HL-60 (cell line): ENCODE measurements around the gene ZNF579.
"Not testable (repeated sequence)": the region's sequence is repeated elsewhere in the genome, so short reads cannot be mapped to it uniquely, and the experiment has no call there.

Experiments used
- DNase-seq, 2 experiments: peaks; one replicate each; pipeline ENCODE4 v3.0.0-alpha.2; 2010 to 2020; ENCODE audit warnings: low read depth in 1 of 2, low spot score in 1 of 2
- H3K27ac ChIP-seq: fragments of 250-450 bp; sonication (Bioruptor Pico); replicated peaks from 2 replicates; pipeline ENCODE4 v1.5.1; 2020; ENCODE audit warnings: mild to moderate bottlenecking, moderate library complexity
- H3K27me3 ChIP-seq: fragments of 250-450 bp; sonication (Bioruptor Pico); 2 replicates; pipeline ENCODE4 v1.5.1; 2021; ENCODE audit warnings: mild to moderate bottlenecking, moderate library complexity; ENCODE audit not compliant: insufficient read depth, poor library complexity, severe bottlenecking
- H3K4me3 ChIP-seq: replicated peaks from 2 replicates; pipeline ENCODE4 v1.5.1; 2011; ENCODE audit warnings: mild to moderate bottlenecking, control low read depth, low read length; ENCODE audit not compliant: insufficient read depth
- GABPA ChIP-seq: IDR thresholded peaks from 2 replicates; pipeline ENCODE4 v1.6.1; 2012; ENCODE audit warnings: low read depth
- POLR2AphosphoS5 ChIP-seq: IDR thresholded peaks from 2 replicates; pipeline ENCODE4 v1.6.1; 2012; ENCODE audit warnings: low read depth
- SPI1 ChIP-seq: IDR thresholded peaks from 2 replicates; pipeline ENCODE4 v1.6.1; 2012; ENCODE audit warnings: low read depth, mild to moderate bottlenecking, borderline replicate concordance
- TF ChIP-seq, protein P1 (sequence below): IDR thresholded peaks from one replicate; pipeline ENCODE4 v1.5.1; 2011; ENCODE audit warnings: low read length, control low read depth, inconsistent platforms; ENCODE audit not compliant: insufficient read depth
- TF ChIP-seq, protein P2 (sequence below): IDR thresholded peaks from 2 replicates; pipeline ENCODE4 v1.6.1; 2012; ENCODE audit warnings: low read depth; ENCODE audit not compliant: insufficient replicate concordance

The ZNF579 gene

DNA sequence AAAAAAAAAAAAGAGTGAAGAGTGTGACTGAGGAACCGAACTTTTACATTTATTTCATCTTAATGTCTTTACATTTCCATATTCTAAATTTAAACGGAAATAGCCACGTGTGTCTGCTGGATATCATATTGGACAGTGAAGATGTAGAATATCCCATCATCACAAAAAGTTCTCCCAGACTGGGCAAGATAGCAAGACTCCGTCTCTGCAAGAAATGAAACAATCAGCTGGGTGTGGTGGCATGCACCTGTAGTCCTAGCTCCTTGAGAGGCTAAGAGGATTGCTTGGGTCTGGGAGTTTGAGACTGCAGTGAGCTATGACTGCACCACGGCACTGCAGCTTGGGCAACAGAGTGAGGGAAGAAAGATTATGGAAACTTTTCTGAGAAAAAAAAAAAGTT lies 3.9 kb downstream of the ZNF579 start:
- no peak for DNase-seq
- H3K27me3 ChIP-seq: no peaks in the 10 kb centered on the region
- TF ChIP-seq SPI1: no peak
- no peak overlapping the region for H3K27ac ChIP-seq
- no peak overlapping the region for H3K4me3 ChIP-seq

DNA sequence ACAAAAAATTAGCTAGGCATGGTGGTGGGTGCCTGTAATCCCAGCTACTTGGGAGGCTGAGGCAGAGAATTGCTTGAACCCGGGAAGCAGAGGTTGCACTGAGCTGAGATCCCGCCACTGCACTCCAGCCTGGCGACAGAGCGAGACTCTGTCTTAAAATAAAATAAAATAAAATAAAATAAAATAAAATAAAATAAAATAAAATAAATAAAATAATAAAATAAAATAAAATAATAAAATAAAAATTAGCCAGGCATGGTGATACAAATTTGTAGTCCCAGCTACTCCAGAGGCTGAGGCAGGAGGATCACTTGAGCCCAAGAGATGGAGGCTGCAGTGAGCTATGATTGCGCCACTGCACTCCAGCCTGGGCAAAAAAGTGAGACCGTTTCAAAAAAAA lies 6.7 kb downstream of the ZNF579 start:
- not testable (repeated sequence) for H3K27me3 ChIP-seq, H3K27ac ChIP-seq, DNase-seq, H3K4me3 ChIP-seq

DNA sequence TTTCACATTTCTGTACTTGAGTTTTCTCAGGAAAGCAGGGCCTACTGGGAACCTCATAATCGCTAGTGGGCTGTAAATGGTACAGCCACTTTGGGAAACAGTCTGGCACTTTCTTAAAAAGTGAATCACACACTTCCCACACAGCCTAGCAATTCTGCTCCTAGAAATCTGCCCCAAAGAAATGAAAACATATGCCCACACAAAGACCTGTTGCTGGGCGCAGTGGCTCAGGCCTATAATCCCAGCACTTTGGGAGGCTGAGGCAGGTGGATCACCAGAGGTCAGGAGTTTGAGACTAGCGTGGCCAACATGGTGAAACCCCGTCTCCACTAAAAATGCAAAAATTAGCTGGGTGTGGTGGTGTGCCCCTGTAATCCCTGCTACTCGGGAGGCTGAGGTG lies 11.2 kb downstream of the ZNF579 start:
- DNase-seq, H3K27me3 ChIP-seq, H3K4me3 ChIP-seq, H3K27ac ChIP-seq: not testable (repeated sequence)

DNA sequence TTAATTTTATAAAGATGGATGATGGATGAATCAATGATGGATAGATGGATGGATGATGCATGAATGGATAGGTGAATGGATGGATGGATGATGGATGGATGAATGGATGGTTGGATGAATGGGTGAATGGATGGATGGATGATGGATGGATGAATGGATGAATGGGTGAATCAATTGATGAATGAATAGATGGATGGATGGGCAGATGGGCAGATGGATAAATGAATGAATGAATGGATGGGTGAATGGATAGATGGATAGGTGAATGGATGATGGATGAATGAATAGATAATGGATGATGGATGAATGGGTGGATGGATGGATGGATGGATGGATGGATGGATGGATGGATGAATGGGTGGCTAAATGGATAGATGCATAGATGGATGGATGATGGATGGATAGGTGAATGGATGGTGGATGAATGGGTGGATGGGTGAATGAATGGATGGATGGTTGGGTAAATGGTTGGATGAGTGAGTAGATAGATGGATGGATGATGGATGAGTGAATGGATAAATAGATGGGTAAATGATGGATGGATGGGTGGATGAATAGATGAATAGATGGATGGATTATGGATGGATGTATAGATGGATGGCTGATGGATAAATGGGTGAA lies 12.8 kb downstream of the ZNF579 start:
- no peak overlapping the region for H3K4me3 ChIP-seq
- TF ChIP-seq SPI1 (no peak), POLR2AphosphoS5 (no peak), GABPA (no peak)
- TF ChIP-seq, protein P1, sequence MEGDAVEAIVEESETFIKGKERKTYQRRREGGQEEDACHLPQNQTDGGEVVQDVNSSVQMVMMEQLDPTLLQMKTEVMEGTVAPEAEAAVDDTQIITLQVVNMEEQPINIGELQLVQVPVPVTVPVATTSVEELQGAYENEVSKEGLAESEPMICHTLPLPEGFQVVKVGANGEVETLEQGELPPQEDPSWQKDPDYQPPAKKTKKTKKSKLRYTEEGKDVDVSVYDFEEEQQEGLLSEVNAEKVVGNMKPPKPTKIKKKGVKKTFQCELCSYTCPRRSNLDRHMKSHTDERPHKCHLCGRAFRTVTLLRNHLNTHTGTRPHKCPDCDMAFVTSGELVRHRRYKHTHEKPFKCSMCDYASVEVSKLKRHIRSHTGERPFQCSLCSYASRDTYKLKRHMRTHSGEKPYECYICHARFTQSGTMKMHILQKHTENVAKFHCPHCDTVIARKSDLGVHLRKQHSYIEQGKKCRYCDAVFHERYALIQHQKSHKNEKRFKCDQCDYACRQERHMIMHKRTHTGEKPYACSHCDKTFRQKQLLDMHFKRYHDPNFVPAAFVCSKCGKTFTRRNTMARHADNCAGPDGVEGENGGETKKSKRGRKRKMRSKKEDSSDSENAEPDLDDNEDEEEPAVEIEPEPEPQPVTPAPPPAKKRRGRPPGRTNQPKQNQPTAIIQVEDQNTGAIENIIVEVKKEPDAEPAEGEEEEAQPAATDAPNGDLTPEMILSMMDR: no peak
- TF ChIP-seq, protein P2, sequence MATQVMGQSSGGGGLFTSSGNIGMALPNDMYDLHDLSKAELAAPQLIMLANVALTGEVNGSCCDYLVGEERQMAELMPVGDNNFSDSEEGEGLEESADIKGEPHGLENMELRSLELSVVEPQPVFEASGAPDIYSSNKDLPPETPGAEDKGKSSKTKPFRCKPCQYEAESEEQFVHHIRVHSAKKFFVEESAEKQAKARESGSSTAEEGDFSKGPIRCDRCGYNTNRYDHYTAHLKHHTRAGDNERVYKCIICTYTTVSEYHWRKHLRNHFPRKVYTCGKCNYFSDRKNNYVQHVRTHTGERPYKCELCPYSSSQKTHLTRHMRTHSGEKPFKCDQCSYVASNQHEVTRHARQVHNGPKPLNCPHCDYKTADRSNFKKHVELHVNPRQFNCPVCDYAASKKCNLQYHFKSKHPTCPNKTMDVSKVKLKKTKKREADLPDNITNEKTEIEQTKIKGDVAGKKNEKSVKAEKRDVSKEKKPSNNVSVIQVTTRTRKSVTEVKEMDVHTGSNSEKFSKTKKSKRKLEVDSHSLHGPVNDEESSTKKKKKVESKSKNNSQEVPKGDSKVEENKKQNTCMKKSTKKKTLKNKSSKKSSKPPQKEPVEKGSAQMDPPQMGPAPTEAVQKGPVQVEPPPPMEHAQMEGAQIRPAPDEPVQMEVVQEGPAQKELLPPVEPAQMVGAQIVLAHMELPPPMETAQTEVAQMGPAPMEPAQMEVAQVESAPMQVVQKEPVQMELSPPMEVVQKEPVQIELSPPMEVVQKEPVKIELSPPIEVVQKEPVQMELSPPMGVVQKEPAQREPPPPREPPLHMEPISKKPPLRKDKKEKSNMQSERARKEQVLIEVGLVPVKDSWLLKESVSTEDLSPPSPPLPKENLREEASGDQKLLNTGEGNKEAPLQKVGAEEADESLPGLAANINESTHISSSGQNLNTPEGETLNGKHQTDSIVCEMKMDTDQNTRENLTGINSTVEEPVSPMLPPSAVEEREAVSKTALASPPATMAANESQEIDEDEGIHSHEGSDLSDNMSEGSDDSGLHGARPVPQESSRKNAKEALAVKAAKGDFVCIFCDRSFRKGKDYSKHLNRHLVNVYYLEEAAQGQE: no peak
- no peak for DNase-seq
- H3K27me3 ChIP-seq: no peaks in the 10 kb centered on the region
- H3K27ac ChIP-seq: no peak overlapping the region

DNA sequence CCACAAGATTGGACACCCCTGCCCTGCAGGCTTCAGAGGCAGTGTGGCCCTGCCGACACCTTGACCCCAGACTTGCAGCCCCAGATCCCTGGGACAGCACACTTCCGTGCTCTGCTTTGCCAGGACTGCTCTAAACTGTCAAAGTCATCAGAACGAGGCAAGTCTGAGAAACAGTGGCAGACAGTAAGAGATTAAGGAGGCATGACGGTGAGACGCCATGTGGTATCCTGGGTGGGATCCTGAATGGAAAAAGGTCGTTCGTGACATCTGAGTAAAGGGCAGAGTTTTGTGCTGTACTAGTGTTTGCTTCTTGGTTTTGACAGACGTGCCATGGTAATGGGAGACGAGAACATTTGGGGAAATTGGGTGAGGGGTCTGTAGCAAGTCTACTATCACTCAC lies 13.8 kb downstream of the ZNF579 start:
- TF ChIP-seq GABPA (no peak), SPI1 (no peak), POLR2AphosphoS5 (no peak)
- TF ChIP-seq, protein P2: no peak
- TF ChIP-seq, protein P1: no peak

More for the DNA sequence above, 13.8 kb downstream of the ZNF579 start:
- no peaks in the 10 kb centered on the region for H3K27me3 ChIP-seq
- H3K4me3 ChIP-seq: no peak overlapping the region
- no peak overlapping the region for H3K27ac ChIP-seq
- no peak for DNase-seq
